NCI-H1105 treated with DMSO at 0.1 percent for 48 hours (cell line): ENCODE results near the gene ZSWIM9.

Source experiments
- DNase-seq: peaks from one replicate; lab custom pipeline; 2025; lab: John Stamatoyannopoulos, UW

ZSWIM9 gene

GRCh38 chr19:48175578-48175977 is 5.1 kb downstream of the ZSWIM9 start:
- DNase-seq, result no peak

GRCh38 chr19:48176226-48176625 is 5.7 kb downstream of the ZSWIM9 start:
- DNase-seq, result no peak

- no peak for DNase-seq
These were observed 11.0 kb downstream of the ZSWIM9 start for GRCh38 chr19:48181505-48181904.

GRCh38 chr19:48182434-48182833 is 12.0 kb downstream of the ZSWIM9 start:
- DNase-seq, result no peak

GRCh38 chr19:48183356-48183755 is 12.9 kb downstream of the ZSWIM9 start:
- no peak for DNase-seq

DNA sequence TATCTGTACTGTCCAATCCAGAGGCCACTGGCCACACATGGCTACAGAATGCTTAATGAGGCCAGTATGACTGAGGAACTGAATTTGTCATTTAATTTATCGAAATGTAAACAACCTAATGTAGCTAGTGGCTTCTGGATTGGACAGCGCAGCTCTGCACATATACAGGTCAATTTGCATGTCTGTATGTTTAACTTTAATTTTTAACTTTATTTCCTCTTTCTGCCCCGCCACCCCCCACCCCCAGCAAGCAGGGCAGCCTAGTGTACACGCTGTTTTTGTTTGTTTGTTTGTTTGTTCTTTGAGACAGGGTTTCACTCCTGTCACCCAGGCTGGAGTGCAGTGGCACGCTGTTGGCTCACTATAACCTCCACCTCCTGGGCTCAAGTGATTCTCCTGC is 15.5 kb downstream of the ZSWIM9 start:
- DNase-seq, result no peak

DNA sequence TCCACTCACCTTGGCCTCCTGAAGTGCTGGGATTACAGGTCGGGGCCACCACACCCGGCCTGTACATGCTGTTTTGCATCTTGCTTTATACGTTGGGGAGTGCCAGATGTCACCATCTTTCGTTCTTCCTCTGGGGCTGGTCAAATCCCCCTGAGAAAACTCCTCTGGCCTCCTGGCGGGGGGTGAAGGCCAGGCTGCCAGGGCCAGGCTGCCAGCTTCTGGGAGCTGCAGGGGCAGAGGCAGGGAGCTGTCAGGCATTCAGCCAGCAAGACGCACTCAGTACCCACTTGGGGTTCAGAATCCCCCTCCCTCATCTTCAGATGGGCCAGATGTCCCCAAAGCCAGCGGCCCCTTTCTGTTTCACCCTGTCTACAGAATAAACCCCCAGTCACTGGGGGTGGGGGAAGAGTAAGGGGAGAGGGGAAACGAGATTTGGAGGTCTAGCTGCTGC is 16.1 kb downstream of the ZSWIM9 start:
- no peak for DNase-seq

GRCh38 chr19:48190288-48190884 is 19.9 kb downstream of the ZSWIM9 start:
- DNase-seq, result no peak

DNA sequence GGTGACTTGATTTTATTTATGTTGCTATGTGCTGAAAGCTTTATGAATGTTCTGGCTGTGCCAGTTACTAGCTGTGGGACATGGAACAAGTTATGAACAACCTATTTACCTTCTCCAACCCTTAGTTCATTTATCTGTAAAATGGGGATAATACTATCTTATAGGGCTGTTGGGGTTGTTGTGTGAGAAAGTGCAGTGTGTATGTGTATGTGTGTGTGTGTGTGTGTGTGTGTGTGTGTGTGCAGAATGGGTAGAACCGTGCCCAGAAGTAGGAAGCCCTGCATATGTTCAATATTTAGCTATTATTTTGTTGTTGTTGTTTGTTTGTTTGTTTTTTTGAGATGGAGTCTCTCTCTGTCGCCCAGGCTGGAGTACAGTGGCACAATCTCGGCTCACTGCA is 20.4 kb downstream of the ZSWIM9 start:
- DNase-seq, result no peak

GRCh38 chr19:48192750-48193149 is 22.3 kb downstream of the ZSWIM9 start:
- DNase-seq, result no peak

GRCh38 chr19:48194041-48194843 is 23.8 kb downstream of the ZSWIM9 start:
- DNase-seq, result no peak

DNA sequence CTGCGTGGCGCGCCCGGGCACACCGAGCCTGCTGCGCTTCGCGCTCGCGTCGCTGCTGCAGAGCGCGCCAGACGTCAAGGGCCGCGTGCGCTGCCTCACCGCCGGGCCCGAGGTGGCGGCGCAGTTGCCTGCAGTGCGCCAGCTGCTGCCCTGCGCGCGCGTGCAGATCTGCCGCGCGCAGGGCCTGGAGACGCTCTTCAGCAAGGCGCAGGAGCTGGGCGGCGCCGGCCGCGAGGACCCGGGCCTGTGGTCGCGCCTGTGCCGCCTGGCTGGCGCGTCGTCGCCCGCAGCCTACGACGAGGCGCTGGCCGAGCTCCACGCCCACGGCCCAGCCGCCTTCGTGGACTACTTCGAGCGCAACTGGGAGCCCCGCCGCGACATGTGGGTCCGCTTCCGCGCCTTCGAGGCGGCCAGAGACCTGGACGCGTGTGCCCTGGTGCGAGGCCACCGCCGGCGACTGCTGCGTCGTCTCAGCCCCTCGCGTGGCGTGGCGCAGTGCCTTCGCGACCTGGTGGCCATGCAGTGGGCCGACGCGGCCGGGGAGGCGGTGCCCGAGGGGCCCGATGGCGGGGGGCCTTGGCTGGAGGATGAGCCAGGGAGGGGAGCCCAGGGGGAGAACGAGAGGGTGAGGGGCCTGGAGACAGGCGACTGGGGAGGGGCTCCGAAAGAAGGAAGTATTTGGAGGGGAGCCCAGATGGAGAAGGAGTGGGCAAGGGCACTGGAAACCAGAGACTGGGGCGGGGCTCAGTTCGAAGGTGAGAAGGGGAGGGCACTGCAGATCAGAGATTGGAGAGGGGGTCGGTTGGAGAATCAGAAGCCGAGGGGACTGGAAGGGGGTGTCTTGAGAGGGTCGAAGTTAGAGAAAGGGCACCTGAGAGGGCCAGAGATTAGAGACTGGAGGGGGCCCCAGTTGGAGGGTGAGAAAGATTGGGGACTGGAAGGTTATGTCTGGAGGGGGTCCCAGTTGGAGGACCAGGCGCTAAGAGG is 24.7 kb downstream of the ZSWIM9 start:
- no peak for DNase-seq

GRCh38 chr19:48196321-48196763 is 25.9 kb downstream of the ZSWIM9 start:
- peak; percentile 60 for DNase-seq

- no peak for DNase-seq
These were observed 26.6 kb downstream of the ZSWIM9 start for GRCh38 chr19:48196933-48197665.

DNA sequence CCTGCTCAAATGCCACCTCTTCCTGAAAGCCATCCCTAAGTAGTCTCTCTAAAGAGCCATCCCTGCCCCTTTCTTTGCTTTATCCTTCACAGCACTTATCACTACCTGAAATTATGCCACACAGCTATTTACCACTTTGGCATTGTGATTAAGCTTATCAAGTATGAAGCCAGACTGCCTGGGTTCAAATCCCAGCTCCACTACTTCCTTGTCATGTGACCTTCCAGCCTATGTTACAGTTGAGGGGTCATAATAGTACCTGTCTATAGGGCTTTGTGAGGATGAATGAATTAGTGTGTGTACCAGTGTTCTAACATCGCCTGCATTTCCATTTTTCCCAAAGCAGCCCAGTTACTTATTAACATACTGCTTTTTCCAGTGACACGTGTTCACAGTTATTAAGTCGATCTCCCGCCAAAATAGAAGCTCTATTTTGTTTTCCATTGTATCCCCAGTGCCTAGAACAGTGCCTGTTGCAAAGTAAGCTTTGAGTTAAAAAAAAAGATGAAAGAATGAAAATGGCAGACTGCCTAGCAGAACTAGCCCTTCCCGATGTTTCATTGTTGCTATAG is 32.8 kb downstream of the ZSWIM9 start:
- no peak for DNase-seq

DNA sequence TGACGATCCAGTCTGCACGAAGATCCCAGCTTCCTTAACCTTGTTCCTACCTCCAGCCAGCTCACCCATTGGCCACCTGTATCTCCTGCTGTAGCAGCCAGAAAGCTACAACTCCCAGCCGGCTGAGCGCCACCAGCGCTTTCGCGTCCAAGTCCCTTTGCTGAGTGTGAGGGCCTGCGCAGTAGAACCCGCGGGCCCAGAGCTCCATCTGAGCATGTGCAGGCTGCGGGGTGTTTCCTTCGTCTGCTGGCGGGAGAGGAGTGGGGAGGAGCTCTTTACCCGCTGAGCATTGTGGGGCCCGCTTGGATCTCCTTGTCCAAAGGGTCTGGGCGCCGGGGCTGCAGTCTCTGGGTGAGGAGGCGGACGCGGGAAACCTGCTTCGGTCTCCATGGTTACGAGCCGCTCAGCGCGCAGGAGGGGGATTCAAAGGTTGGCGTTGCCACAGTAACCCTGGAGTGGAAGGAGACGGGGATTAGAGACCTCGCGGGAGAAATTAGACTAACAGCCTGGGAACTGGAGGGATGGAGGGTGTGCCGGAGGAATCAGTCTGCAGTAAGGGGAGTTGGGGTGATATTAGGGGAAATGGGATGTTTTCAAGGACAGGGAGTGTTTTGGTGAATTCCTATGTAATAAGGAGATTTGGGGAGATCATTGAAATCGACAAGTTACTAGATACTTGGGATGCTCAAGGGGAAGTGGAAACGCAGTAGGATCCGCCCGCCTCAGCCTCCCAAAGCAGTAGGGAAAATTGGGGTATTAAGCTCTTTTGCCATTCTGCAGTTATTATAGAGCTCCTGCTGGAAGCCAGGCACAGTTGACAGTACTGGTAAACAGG is 33.5 kb downstream of the ZSWIM9 start:
- DNase-seq, result peak; percentile 99

GRCh38 chr19:48206397-48207093 is 36.1 kb downstream of the ZSWIM9 start:
- peak; percentile 10 for DNase-seq

GRCh38 chr19:48210005-48210404 is 39.5 kb downstream of the ZSWIM9 start:
- no peak for DNase-seq

DNA sequence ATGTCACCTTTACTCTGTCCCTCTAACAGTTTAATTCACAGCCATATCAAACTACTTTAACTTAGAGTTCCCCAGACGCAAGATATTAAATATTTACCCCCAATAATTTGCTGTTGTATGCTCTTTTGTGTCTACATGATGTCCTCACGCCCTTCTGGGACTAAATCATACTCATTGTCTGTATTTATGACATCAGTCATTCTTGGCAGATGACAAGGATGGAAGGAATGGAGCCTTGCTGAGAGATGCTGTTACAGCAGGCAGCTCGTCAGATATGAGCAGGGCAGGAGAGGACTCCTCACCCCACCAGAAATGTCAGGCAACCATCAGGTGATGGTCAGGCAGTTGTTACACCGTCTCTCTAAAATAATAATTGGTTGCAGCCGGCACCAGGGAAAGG is 43.5 kb downstream of the ZSWIM9 start:
- DNase-seq, result no peak

DNA sequence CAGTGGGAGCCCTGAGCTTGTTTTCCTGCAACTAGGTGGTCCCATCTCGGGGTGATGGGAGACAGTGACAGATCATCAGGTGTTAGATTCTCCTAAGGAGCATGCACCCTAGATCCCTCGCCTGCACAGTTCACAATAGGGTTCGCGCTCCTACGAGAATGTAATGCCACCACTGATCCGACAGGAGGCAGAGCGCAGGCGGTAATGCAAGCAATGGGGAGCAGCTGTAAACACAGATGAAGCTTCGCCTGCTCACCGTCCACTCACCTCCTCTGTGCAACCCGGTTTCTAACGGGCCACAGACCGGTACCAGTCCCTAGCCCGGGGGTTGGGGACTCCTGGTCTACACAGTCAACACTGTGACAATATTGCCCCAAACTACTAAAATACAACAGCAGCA is 46.5 kb downstream of the ZSWIM9 start:
- DNase-seq, result no peak
